Liver (tissue), 3 donors: ENCODE results near the gene LMF2.

Source experiments
- CTCF ChIP-seq: fragments of 150-350 bp; IDR thresholded peaks from 2 replicates; pipeline ENCODE4 v1.5.1; 2017; ENCODE audit warnings: improper control_type of control experiment, low read depth, low read length; ENCODE audit not compliant: missing input control
- EGR1 ChIP-seq, 2 donors: IDR thresholded peaks; 2 replicates each; pipeline ENCODE4 v1.6.1; 2016 to 2018; ENCODE audit warnings: antibody characterized with exemption in 2 of 2, low read depth in 2 of 2
- GABPA ChIP-seq, 2 donors: IDR thresholded peaks in 1 of 2; conservative IDR thresholded peaks in 1 of 2; 2 replicates each; pipeline ENCODE4 v1.6.1; 2016; ENCODE audit warnings: antibody characterized with exemption in 2 of 2, mild to moderate bottlenecking in 1 of 2, moderate library complexity in 1 of 2
- JUND ChIP-seq, 2 donors: IDR thresholded peaks; 2 replicates each; pipeline ENCODE4 v1.6.1; 2016; ENCODE audit warnings: antibody characterized with exemption in 2 of 2
- MAX ChIP-seq: IDR thresholded peaks from 2 replicates; pipeline ENCODE4 v1.6.1; 2016; ENCODE audit warnings: antibody characterized with exemption
- RAD21 ChIP-seq, 2 donors: IDR thresholded peaks; 2 replicates each; pipeline ENCODE4 v1.6.1; 2016; ENCODE audit warnings: antibody characterized with exemption in 2 of 2, mild to moderate bottlenecking in 2 of 2
- REST ChIP-seq: IDR thresholded peaks from 2 replicates; pipeline ENCODE4 v1.6.1; 2016; ENCODE audit warnings: antibody characterized with exemption, mild to moderate bottlenecking
- RXRA ChIP-seq, 2 donors: IDR thresholded peaks; 2 replicates each; pipeline ENCODE4 v1.6.1; 2017 to 2018; ENCODE audit warnings: antibody characterized with exemption in 2 of 2, mild to moderate bottlenecking in 1 of 2
- SP1 ChIP-seq: IDR thresholded peaks from 2 replicates; pipeline ENCODE4 v1.6.1; 2018; ENCODE audit warnings: antibody characterized with exemption, mild to moderate bottlenecking
- TAF1 ChIP-seq: conservative IDR thresholded peaks from 2 replicates; pipeline ENCODE4 v1.6.1; 2016; ENCODE audit warnings: antibody characterized with exemption, mild to moderate bottlenecking
- YY1 ChIP-seq: IDR thresholded peaks from 2 replicates; pipeline ENCODE4 v1.6.1; 2016; ENCODE audit warnings: antibody characterized with exemption, mild to moderate bottlenecking
- ZBTB33 ChIP-seq: IDR thresholded peaks from 2 replicates; pipeline ENCODE4 v1.6.1; 2016; ENCODE audit warnings: antibody characterized with exemption
- donor health status: healthy.
- donor health status: healthy.

- no peak for TF ChIP-seq CTCF
- no peak for TF ChIP-seq GABPA (IDR thresholded peaks at IDR 0.05 in 1 of 2, conservative IDR thresholded peaks at IDR 0.05 in 1 of 2)
- no peak for TF ChIP-seq MAX
- no peak for TF ChIP-seq ZBTB33
- no peak for TF ChIP-seq RXRA (IDR thresholded peaks at IDR 0.05)
- TF ChIP-seq REST, result no peak
- TF ChIP-seq RAD21 (IDR thresholded peaks at IDR 0.05), result no peak
- TF ChIP-seq EGR1 (IDR thresholded peaks at IDR 0.05; ENCODE audit: low read depth in 2 of 2), result no peak
- no peak for TF ChIP-seq JUND (IDR thresholded peaks at IDR 0.05)
- TF ChIP-seq SP1, result no peak
- no peak for TF ChIP-seq YY1
- no peak for TF ChIP-seq TAF1
Measured at GRCh38 chr22:50527921-50528681, 20.6 kb upstream of the LMF2 start.
